ENCODE measurements around the gene MAN1C1. TPM values are rescaled to one million over a fixed set of nuclear protein-coding genes. Genes with fewer than 3 reads are reported as not detected.
A peak's percentile ranks its signal among the peaks of the same experiment; 100 is the strongest.

Gene MAN1C1
- total and polyA plus RNA-seq, 2 donors from 2014 or later: 31.7 to 65.5 TPM

GRCh38 chr1:25821630-25822091 lies 205.1 kb downstream of the MAN1C1 start:
- peak in 1 of 5 donors; percentile 61 for DNase-seq
- H3K27ac ChIP-seq (ENCODE audit: low read depth in 2 of 2, low read length in 2 of 2): no peak overlapping the region

GRCh38 chr1:25825605-25826004 lies 209.0 kb downstream of the MAN1C1 start:
- Histone ChIP-seq H3K36me3 (ENCODE audit: control insufficient read depth in 2 of 3, insufficient read depth in 3 of 3, low read length in 3 of 3) (peaks cover 7 to 52% (median 27%) of the 10 kb centered on the region in 3 donors), H3K4me1 (ENCODE audit: control insufficient read depth in 2 of 3, insufficient read depth in 2 of 3, low read depth in 1 of 3, low read length in 3 of 3) (peaks cover 0 to 16% (median 15%) of the 10 kb centered on the region in 3 donors), H3K27me3 (ENCODE audit: control insufficient read depth, insufficient read depth, low read length) (no peaks in the 10 kb centered on the region), H3K9ac (ENCODE audit: low read length in 3 of 3) (no peak overlapping the region), H3K4me3 (ENCODE audit: low read length in 3 of 3) (no peak overlapping the region), H3K9me3 (ENCODE audit: control insufficient read depth in 2 of 3, insufficient read depth in 1 of 3, low read length in 3 of 3) (no peaks in the 10 kb centered on the region), H3K27ac (ENCODE audit: low read depth in 2 of 2, low read length in 2 of 2) (no peak overlapping the region)
- no peak for TF ChIP-seq CTCF (IDR thresholded peaks at IDR 0.05; ENCODE audit: borderline replicate concordance, extremely low read depth, insufficient read depth)
- FAIRE-seq: no peak
- DNase-seq: no peak
- intact Hi-C loops (cut with DNase I): no loop called here

More at GRCh38 chr1:25821630-25822091, 205.1 kb downstream of the MAN1C1 start:
- H3K36me3 ChIP-seq (ENCODE audit: control insufficient read depth in 2 of 3, insufficient read depth in 3 of 3, low read length in 3 of 3): peaks cover 0 to 14% (median 5%) of the 10 kb centered on the region in 3 donors
- H3K27me3 ChIP-seq (ENCODE audit: control insufficient read depth, insufficient read depth, low read length): no peaks in the 10 kb centered on the region
- no peak for FAIRE-seq
- H3K9ac ChIP-seq (ENCODE audit: low read length in 3 of 3): peak overlapping the region in 1 of 3 donors; percentile 72
- H3K4me1 ChIP-seq (ENCODE audit: control insufficient read depth in 2 of 3, insufficient read depth in 2 of 3, low read depth in 1 of 3, low read length in 3 of 3): peaks cover 4 to 34% (median 22%) of the 10 kb centered on the region in 3 donors
- H3K4me3 ChIP-seq (ENCODE audit: low read length in 3 of 3): peak overlapping the region in 2 of 3 donors; percentile 65 to 84
- no peaks in the 10 kb centered on the region for H3K9me3 ChIP-seq (ENCODE audit: control insufficient read depth in 2 of 3, insufficient read depth in 1 of 3, low read length in 3 of 3)
- no peak for TF ChIP-seq CTCF (IDR thresholded peaks at IDR 0.05; ENCODE audit: borderline replicate concordance, extremely low read depth, insufficient read depth)
- intact Hi-C loops (cut with DNase I): no loop called here

DNA sequence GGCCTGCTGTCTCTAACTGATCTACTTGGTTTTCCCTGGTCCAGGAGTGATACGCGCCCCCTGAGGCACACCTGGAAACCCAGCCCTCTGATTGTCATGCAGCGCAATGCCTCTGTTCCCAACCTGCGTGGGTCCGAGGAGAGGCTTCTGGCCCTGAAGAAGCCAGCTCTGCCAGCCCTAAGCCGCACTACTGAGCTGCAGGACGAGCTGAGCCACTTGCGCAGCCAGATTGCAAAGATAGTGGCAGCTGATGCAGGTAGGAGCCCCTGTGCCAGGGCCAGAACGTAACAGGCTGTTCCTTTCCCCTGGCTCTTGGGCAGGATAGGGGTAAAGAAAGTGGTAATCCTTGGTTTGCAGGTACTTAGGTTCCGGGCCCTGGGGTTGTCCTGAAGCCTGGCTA lies 210.0 kb downstream of the MAN1C1 start:
- no peak for FAIRE-seq

More for the DNA sequence above, 210.0 kb downstream of the MAN1C1 start:
- Histone ChIP-seq H3K36me3 (ENCODE audit: control insufficient read depth in 2 of 3, insufficient read depth in 3 of 3, low read length in 3 of 3) (peaks cover 7 to 61% (median 35%) of the 10 kb centered on the region in 3 donors), H3K27me3 (ENCODE audit: control insufficient read depth, insufficient read depth, low read length) (no peaks in the 10 kb centered on the region), H3K9ac (ENCODE audit: low read length in 3 of 3) (no peak overlapping the region), H3K4me3 (ENCODE audit: low read length in 3 of 3) (no peak overlapping the region), H3K9me3 (ENCODE audit: control insufficient read depth in 2 of 3, insufficient read depth in 1 of 3, low read length in 3 of 3) (no peaks in the 10 kb centered on the region), H3K27ac (ENCODE audit: low read depth in 2 of 2, low read length in 2 of 2) (no peak overlapping the region), H3K4me1 (ENCODE audit: control insufficient read depth in 2 of 3, insufficient read depth in 2 of 3, low read depth in 1 of 3, low read length in 3 of 3) (peaks cover 0 to 9% (median 7%) of the 10 kb centered on the region in 3 donors)
- intact Hi-C loops (cut with DNase I): no loop called here
- DNase-seq: peak in 1 of 5 donors; percentile 45
- TF ChIP-seq CTCF (IDR thresholded peaks at IDR 0.05; ENCODE audit: borderline replicate concordance, extremely low read depth, insufficient read depth): no peak

Data from kidney (tissue), 14 donors.